Esophagus muscularis mucosa (tissue), 3 donors: ENCODE measurements around the gene MINDY1.

Source experiments
- CTCF ChIP-seq, 3 experiments: fragments of 200-600 bp in 2 of 3; fragments of 450-650 bp in 1 of 3; sonication (generic) in 2 of 3; IDR thresholded peaks; one replicate each; pipeline ENCODE4 v1.5.1; 2017 to 2019; ENCODE audit warnings: antibody characterized with exemption in 3 of 3, mild to moderate bottlenecking in 2 of 3, moderate library complexity in 1 of 3
- POLR2A ChIP-seq: fragments of 450-650 bp; IDR thresholded peaks from one replicate; pipeline ENCODE4 v1.6.1; 2017; ENCODE audit warnings: antibody characterized with exemption, moderate library complexity, mild to moderate bottlenecking, low read depth
- POLR2AphosphoS5 ChIP-seq, 2 donors: sonication (generic); formaldehyde crosslinking; IDR thresholded peaks; one replicate each; pipeline ENCODE4 v1.6.1; 2017; ENCODE audit warnings: antibody characterized with exemption in 2 of 2

GRCh38 chr1:150960646-150961045, 46.1 kb downstream of the MINDY1 start:
- no peak for TF ChIP-seq POLR2AphosphoS5 (IDR thresholded peaks at IDR 0.05)
- TF ChIP-seq CTCF (IDR thresholded peaks at IDR 0.05): no peak
- TF ChIP-seq POLR2A: no peak
